ENCODE results near the gene DENND1A.
A peak's percentile ranks its signal among the peaks of the same experiment; 100 is the strongest.

DENND1A gene

DNA sequence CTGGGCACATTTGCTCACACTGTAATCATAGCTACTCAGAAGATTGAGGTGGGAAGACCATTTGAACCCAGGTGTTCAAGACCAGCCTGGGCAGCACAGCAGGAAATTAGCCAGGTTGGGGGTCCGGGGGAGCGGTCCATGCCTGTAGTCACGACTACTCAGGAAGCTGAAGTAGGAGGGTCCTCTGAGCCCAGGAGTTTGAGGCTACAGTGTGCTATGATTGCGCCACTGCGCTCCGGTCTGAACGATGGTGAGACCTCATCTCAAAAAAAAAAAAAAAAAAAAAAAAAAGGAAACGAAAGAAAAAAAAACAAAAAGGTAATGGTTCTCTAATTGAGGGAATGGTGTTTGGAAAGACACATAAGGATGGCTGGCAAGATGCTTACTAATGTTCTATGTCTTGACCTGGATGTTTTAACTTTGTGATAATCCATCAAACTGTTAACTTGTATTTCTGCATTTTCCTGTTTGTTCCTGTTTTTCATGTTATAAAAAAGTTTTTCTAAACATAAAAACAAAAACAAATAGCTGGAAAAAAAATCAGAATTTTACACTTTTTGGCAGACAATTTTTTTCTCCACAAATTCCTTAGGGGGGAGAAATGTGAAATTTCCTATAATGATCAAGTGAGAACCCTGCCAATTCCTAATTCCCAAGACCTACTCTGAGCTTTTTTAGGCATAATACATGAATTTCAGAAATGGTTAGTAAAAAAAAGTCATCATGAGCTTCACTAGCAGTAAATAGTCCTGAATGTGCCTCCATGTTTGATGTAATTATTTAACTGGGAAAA, 96.9 kb downstream of the DENND1A start:
- peak; percentile 36 for DNase-seq (ENCODE audit: low read depth)
- no peak overlapping the region for H3K4me3 ChIP-seq (ENCODE audit: low read length)

DNA sequence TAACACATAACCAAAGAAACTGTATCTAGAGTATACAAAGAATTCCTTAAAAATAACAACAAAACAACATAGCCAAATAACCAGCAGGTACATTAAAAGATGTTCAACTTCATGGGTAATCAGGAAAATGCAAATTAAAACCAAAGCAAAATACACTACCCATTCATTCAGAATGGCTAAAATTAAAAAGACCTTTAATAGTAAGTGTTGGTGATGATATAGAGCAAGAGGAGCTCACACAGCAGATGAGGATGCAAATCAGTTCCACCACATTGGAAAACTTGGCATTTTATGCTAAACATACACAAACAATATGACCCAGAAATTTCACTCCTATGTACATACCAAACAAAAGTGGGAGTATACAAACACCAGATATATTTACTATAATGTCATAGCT, 97.8 kb downstream of the DENND1A start:
- no peak overlapping the region for H3K4me3 ChIP-seq (ENCODE audit: low read length)
- no peak for DNase-seq (ENCODE audit: low read depth)
- TF ChIP-seq, protein P1, sequence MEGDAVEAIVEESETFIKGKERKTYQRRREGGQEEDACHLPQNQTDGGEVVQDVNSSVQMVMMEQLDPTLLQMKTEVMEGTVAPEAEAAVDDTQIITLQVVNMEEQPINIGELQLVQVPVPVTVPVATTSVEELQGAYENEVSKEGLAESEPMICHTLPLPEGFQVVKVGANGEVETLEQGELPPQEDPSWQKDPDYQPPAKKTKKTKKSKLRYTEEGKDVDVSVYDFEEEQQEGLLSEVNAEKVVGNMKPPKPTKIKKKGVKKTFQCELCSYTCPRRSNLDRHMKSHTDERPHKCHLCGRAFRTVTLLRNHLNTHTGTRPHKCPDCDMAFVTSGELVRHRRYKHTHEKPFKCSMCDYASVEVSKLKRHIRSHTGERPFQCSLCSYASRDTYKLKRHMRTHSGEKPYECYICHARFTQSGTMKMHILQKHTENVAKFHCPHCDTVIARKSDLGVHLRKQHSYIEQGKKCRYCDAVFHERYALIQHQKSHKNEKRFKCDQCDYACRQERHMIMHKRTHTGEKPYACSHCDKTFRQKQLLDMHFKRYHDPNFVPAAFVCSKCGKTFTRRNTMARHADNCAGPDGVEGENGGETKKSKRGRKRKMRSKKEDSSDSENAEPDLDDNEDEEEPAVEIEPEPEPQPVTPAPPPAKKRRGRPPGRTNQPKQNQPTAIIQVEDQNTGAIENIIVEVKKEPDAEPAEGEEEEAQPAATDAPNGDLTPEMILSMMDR (conservative IDR thresholded peaks at IDR 0.05; ENCODE audit: low read depth, low read length): no peak

More for the DNA sequence above, 96.9 kb downstream of the DENND1A start:
- TF ChIP-seq, protein P1 (conservative IDR thresholded peaks at IDR 0.05; ENCODE audit: low read depth, low read length): no peak

- no peak overlapping the region for H3K4me3 ChIP-seq (ENCODE audit: low read length)
- TF ChIP-seq, protein P1 (conservative IDR thresholded peaks at IDR 0.05; ENCODE audit: low read depth, low read length): no peak
- DNase-seq (ENCODE audit: low read depth): no peak
These were observed 101.5 kb downstream of the DENND1A start for GRCh38 chr9:123828449-123828848.

- TF ChIP-seq, protein P1 (conservative IDR thresholded peaks at IDR 0.05; ENCODE audit: low read depth, low read length): no peak
- no peak for DNase-seq (ENCODE audit: low read depth)
- H3K4me3 ChIP-seq (ENCODE audit: low read length): no peak overlapping the region
These were observed 104.4 kb downstream of the DENND1A start for GRCh38 chr9:123825342-123826060.

- no peak overlapping the region for H3K4me3 ChIP-seq (ENCODE audit: low read length)
- no peak for DNase-seq (ENCODE audit: low read depth)
- TF ChIP-seq, protein P1 (conservative IDR thresholded peaks at IDR 0.05; ENCODE audit: low read depth, low read length): no peak
These were observed 106.6 kb downstream of the DENND1A start for GRCh38 chr9:123823194-123823947.

- H3K4me3 ChIP-seq (ENCODE audit: low read length): no peak overlapping the region
- no peak for DNase-seq (ENCODE audit: low read depth)
- TF ChIP-seq, protein P1 (conservative IDR thresholded peaks at IDR 0.05; ENCODE audit: low read depth, low read length): no peak
These were observed 108.3 kb downstream of the DENND1A start for GRCh38 chr9:123821619-123822018.

All from retinal pigment epithelial cell (primary cell).